ENCODE data around the gene LMTK2.
A peak's percentile ranks its signal among the peaks of the same experiment; 100 is the strongest.
"Not testable (repeated sequence)": the region's sequence is repeated elsewhere in the genome, so short reads cannot be mapped to it uniquely, and the experiment has no call there.

The LMTK2 gene

DNA sequence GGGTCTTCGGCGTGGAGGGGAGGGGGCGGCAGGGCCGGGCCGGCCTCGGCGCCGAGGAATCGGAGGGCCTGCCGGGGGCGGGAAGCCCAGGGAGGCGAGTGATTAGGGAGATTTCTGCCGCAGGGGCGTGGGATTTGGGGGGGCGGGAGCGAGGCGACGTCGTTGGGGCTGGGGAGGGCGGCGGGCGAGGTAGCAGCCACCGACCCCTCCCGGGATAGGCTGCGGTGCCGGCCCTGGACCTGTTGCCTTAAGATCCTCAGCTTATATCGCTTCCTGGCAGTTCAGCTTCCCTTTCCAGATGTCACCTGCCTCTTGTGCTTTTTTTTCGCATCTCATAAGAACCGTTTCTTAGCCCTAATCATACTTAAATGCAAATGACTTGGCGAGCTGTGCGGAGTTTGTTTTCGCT, 655 bp downstream of the LMTK2 start:
- no peak for DNase-seq

DNA sequence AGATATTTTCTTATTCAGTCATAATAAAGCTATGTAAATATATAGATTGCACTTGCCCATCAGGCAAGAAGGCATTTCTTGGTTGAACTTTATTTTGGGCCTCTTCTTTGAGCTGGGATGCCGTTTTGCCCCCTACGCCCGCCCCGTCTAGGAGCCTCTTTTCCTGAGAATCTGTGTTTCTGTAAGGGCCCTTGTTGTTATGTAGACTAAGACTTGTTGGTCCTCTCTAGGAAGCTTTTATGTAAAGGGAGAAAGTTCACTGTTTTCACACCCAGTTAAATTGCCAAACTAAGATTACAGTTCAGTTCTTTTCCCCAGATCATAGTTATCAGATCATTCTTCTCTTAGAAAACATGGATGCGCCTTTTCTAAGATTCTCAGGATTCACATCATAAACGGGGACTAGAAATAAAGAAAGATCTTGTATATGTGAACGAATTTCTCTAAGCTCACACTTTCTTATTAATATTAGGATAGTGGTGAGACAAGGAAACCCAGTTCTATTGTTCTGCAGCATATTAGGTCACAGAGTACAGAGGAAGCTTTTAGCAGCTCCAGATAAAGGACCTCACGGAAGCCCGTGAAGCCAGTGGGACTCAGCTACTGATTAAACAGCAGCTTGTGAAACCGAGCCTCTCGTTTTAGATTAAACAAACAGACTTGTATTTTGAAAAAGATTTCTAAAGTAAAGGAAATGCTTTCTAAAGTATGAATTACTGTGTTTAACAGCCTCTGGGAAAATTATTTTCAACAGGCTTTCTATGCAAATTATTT, 3.8 kb downstream of the LMTK2 start:
- DNase-seq: no peak

DNA sequence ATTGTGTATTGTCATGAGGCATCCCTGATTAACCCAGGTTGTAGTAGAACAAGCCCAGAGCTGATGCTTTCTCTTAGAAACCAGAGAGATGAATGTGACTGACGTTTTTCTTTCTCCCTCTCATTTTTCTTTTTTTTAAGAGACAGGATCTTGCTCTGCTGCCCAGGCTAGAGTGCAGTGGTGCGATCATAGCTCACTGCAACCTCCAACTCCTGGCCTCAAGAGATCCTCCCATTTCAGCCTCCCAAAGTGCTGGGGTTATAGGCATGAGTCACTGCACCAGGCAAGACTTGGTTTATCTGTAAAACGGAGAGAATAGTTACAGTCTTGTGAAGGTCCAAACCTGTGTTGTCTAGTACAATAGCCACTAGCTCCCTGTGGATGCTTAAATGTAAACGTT, 5.4 kb downstream of the LMTK2 start:
- no peak for DNase-seq

DNA sequence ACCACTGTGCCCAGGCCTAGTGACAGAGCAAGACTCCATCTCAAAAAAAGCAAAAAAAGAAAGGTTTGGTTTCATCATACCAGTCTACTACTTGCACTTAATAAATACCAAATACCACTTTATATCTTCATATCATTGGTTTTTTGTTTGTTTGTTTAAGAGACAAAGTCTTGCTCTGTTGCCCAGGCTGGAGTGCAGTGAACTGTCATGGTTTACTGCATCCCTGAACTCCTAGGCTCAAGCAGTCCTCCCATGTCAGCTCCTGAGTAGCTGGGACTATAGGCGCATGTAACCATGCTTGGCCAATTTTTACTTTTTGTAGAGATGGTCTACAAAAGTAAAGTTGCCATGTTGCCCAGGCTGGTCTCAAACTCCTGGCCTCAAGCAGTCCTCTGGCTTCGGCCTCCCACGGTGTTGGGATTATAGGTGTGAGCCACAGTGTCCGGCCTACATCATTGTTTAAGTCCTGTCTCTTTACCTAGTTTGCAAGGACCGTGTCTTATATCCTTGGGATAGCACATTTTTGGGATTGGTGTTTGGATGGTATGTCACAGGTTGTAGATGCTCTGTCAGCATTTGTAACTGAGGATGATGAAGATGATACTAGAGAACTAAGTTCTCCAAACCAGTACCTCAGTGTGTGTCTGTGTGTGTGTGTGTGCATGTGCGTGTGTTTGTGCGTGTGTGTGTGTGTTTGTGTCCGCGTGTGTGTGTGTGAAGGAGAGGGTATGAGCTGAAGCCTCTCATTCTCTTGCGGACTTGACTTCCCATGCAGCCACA, 9.3 kb downstream of the LMTK2 start:
- DNase-seq: no peak

DNA sequence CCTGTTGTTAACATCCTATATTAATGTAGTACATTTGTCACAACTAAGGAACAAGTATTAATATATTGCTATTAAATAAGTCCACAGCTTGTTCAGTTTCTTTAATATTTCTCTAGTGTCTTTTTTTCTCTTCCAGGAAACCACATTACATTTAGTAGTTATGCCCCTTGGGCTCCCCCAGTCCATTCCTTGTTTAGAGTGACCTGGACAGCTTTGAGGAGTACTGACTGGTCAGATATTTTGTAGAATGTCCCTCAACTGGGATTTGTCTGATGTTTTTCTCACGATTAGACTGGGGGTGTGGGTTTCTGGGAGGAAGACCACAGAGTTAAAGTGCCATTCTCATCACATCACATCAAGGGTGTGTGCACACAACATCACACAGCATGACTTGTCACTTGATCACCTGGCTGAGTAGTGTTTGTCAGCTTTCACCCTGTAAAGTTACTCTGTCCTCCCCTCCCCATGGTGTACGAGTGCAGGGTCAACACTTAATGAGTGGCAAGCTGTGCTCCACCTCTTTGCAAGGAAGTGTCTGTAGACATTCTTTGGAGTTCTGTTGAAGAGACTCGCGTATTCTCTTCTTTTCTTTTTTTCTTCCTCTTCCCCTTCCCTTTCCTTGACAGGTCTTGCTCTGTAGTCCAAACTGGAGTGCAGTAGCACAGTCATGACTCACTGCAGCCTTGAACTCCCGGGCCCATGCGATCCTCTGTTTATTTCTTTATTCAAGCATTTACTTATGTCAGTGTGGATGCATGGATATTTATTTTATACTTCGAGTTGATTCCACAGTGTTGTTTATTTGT, 10.2 kb downstream of the LMTK2 start:
- DNase-seq: no peak

DNA sequence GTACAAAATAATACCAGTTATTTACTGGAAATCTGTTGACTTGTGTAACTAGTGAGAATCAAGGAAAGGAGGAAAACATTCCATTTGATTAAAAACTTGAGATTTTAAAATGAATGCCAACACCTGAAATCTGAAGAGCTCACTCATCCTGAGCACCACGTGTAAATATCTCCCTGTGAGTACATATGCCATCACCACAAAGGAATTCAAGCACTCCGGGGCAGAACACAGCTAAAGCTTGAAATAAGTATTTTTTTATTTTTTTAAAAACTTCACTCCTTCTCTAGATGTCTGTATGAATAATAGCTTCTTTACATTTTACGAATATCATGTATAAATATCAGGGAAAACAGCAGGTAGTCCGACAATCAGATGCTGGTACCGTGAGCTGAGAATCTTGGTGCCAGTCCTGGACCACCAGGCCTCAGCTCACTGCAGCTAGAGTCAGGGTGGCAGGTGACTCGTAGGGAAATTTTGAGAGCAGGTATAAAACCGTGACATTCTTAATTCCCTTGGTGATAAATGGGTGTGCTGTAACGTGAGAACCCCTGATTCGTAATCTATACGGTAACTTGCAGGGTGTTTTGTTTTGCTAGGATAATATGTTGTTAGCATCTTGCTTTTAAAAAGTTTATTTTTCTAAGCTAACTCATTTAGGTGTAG, 12.7 kb downstream of the LMTK2 start:
- no peak for DNase-seq

DNA sequence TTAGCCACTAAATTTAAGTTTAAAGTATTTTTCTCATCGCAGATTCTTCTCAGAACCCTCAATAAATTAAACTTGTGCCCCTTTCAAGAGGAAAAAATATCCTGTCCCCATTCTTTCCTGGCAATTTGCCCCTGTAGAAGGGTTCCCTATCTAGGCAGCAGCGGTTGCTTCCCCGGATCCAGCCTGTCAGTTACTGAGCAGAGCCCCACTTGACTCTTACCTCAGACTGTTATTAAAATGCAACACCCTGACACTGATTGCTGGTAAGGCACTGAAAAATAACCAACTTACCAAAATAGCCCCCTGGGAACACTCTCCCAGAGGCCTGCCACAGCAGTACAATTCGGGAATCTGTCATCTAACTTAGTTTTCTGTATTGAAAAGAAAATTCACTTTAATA, 13.9 kb downstream of the LMTK2 start:
- DNase-seq: no peak

DNA sequence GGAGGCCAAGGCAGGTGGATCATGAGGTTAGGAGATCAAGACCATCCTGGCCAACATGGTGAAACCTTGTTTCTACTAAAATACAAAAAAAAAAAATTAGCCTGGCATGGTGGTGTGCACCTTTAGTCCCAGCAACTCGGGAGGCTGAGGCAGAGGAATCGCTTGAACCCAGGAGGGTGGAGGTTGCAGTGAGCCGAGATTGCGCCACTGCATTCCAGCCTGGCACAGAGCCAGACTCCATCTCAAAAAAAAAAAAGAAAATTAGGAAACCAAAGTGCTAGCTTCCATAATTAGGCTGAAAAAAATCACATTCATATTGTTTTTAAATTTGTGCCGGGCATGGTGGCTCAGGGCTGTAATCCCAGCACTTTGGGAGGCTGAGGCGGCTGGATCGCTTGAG, 14.7 kb downstream of the LMTK2 start:
- not testable (repeated sequence) for DNase-seq

DNA sequence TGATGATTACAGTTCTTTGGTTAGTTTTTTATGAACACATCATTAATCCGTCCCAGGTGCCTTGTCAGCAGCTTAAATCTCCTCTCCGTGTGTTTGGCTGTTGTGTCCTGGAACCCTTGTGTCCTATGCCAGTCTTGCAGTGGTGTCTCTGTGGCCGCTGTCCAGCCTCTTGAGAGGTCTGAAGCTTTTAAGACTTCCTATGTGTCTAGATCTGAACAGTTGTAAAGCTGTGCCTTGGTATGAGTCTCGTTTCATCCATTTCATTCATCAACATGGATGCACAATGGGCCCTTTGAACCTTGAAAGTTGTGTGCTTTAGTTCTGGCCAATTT, 16.7 kb downstream of the LMTK2 start:
- no peak for DNase-seq

DNA sequence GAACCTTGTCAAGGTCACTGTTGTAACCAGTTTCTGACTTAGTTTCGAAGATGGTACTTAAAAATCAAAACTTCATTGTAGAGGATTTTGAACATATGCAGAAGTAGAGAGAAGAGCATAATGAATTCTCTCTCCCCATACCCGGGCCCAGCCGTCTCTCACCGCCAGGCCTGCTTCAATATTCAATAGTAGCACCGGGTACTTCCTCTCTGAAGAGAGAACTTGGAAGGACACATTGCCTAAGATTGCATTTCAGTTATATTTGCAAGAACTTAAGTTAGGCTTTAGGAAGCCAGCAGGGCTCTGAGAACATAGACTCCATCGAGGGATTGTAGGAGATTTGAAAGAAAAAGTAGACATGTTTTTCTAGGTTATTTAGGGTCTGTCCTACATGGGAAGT, 19.1 kb downstream of the LMTK2 start:
- DNase-seq: no peak

DNA sequence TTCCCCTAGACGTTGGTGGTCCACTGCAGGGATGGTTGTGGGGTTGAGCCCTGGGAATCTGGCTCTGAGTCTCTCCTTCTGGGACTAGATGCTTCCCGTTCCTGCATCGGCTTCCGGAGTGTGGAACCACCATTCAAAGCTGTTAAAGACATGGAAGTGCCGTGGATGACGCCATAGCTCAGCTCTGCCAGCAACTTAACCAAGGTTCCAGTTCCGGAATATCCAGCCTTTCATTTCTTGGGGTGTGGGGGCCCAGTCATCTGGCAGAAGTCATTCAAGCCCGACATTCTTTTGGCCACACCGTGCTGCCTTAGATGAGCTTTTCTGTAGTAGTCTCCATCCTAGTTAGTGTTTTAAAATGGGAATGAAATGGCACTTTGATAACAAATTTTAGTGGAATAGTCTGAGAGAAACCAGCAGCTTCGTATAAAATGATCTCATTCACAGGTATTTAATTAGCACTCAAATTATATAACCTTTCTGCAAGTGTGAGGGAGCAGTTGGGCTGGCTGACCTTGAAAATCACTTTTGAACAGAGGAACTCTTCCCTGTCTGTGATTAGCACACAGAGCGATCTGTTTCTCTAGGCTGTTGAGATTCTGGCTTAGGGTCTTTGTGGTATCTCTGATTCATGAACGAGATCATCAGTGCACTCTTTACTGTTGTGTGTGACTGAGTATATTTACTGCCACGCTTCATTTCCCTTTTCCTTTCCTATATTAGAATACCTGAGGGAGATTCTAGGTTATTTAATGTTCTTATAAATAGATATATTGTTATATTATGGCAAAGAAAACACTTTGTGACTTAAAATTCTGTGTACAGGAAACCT, 19.9 kb downstream of the LMTK2 start:
- DNase-seq: no peak

DNA sequence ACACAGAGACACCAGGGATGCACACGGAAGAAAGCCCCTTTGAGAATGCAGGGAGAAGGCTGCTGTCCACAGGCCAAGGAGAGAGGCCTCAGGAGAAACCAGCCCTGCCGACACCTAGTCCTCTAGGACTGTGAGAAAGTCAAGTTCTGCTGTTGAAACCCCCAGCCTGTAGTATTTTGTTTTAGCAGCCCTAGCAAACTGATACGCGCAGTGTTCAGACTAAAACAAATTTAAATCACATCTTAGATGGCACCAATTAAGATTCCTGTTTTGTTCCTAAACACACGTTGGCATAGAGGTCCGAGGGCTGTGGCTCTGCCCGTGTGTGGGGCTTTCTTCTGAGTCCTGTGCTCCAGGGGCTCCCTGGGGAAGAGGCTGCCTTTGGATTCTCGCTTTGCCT, 21.7 kb downstream of the LMTK2 start:
- no peak for DNase-seq

DNA sequence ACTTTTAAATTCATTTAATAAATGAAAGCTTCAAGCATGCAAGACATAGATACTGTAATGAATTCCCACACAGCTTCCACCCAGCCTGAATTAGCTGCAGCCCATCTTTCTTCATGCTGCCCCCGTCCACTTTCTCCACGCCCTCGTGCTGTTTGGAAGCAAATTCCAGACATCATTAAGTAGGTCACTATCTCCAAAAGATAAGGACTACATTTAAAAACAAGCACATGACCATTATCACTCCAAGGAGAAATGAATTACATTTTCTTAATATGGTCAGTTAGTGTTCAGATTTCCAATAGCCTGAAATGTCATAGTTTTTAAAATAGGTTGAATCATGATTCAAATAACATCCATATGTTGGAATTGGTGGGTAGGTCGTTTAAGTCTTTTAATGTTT, 24.3 kb downstream of the LMTK2 start:
- no peak for DNase-seq

DNA sequence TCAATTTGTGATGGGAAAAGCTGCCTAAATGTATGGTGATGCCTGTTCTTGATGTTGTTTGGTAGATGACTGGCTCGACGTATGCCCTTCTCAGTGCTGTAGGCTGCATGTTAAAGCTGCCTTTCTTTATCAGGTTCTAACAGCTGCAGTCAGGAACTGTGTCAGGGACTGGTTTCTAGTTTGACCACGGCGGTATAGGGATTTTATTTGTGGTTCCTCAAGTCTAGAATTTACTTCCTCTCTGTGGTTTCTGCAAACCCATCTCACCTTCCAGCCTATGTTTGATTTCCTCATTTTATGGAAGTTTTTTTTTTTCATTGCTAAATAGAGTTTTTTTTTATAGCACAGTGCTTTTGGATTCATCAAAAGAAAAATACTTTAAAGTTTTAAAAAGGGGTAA, 26.5 kb downstream of the LMTK2 start:
- DNase-seq: peak; percentile 14

DNA sequence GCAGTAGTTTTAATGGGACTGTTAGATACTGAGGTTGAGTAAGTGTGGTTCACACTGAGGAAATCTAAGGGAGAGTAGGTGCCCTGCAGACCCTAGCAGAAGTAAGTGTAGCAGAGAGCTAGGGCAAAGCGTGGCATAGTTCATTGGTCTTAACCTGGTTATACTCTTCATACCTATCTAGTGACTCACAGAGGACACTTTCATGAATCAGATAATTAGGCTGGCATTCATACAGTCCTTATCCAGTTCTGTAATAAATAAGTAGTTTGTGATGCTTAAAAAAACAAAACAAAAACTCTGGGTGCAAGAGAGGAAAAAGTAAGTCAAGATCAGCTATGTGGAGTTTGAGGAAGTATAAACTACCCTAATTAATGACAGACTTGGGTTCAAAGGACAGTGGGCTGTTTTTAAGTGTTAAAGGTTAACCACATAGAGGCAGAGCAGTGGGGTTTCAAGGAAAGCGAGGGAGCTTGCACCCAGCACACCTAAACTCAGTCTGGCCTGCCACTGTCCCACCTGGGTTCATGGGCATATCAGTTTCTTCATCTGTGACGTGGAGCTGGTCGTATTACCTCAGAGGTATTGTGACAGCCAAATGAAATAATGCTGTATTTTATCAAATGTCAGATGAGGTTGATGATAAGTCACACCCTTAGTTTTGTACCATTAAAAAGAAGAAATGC, 27.1 kb downstream of the LMTK2 start:
- DNase-seq: no peak

DNA sequence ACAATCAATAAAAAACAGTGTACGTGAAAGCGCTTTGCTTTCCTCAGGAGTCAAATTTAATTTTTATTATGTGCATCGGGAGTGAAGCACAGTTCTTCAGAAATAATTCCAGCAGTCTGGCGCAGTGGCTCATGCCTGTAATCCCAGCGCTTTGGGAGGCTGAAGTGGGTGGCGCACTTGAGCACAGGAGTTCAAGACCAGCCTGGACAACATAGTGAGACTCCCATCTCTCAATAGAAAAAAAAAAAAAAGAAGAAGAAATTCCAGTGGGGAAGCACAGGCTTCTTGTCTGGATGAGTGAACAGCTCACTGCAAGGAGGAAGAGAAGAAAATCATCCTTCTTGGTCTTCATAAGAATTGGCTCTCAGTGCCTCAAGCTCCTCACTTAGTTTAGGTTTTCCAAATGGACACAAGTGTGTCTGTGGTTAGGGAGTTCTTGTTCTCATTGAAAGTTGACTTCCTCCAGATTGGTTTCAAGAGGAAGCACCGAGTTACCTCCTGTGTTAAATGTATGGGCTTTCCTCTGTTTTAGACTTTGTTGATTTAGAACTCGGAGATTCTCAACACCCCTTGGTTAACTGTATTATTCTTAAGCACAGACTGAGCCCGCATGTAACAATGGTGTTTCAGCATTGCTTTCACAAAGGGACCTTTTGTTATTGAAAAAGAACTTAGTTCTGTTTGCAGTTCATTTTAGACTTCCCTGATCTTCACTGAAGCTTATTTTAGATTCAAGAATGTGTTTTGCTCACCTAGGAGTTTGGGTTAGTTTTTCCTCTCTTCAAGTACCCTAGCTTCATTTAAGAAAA, 28.0 kb downstream of the LMTK2 start:
- no peak for DNase-seq

DNA sequence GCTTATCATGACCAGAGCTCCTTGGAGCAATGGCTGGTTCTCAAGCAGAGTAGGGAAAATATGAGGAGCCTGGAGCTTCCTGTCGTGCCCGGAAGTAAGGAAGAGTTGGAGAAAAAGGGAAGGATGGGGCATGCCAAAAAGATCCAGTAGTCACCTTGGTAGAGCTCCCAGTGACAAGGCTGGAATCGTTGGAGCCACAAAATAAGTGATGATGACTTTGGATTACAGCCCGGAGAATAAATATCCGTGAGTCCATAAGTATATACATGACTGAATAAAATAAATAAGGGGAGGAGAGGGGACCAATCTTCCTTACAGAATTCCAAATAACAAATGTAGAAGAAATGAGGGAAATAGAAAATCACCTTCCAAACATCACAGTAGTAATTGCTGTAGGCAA, 29.3 kb downstream of the LMTK2 start:
- DNase-seq: no peak

DNA sequence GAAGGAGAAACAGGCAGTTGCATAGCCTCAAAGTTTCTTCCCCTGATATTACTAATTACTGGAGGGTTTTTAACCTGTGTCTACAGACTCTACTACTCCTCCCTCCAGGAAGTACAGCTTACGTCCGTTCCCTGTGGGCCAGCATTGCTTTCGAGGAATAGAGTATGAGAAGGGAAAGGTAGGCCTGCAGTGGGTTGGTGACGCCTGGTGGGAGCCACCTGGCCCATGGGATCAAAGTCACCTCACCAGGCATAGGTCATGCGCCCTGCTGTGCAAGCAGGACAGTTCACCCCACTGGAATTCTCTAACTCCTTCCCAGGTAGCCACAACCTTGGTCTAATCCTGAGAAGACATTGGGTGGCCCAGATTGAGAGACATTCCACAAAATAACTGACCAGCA, 29.8 kb downstream of the LMTK2 start:
- no peak for DNase-seq

DNA sequence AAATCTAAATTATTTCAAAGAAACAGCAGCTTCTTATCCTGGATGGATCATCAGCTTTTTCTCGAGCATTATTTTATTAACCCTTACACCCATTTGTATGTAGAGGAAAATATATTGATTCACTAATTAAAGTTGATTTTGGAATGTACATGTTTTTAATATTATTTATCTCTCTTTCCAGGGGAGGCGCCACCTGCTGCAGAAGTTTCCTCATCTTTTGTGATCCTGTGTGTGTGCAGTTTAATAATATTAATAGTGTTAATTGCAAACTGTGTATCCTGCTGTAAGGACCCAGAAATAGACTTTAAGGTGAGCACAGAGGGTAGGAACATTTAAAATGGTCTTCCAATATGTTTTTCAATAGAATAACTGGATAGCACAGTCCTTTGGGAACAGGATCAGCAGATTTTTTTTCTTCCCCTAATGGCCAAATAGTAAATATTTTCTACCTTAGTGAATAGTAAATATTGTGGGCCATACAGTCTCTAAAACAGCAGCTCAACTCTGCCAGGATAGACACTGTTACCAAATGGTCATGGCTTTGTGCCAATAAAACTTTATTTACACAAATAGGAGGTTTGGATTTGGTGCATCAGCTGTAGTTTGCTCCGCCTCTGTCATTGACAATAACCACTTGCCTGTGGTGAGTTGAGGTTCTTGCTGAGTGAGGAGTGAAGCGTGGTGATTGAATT, 30.6 kb downstream of the LMTK2 start:
- no peak for DNase-seq

DNA sequence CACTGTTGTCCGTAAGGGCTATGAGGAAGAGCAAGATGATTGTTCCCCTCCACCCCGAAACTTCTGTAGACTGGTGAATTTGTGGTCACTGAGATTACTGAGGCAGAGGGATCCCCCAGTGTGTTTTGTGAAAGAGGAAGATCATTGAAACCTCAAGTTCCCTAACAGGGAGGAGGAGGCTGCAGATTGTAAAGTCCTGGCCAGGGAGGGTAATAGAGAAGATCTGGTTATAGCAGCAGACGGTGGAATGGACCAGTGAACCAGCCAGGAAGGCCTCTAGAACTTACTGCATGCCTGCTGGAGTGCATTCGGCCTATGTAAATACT, 31.1 kb downstream of the LMTK2 start:
- no peak for DNase-seq
